GM18867 (cell line): ENCODE data around the gene KDM6A.

Experiments
- ATAC-seq: cut with Tn5 transposase; IDR thresholded peaks from one replicate; pipeline ENCODE4 v1.9.1; 2021; ENCODE audit warnings: mild to moderate bottlenecking, moderate library complexity; ENCODE audit not compliant: unreplicated experiment

The KDM6A gene

DNA sequence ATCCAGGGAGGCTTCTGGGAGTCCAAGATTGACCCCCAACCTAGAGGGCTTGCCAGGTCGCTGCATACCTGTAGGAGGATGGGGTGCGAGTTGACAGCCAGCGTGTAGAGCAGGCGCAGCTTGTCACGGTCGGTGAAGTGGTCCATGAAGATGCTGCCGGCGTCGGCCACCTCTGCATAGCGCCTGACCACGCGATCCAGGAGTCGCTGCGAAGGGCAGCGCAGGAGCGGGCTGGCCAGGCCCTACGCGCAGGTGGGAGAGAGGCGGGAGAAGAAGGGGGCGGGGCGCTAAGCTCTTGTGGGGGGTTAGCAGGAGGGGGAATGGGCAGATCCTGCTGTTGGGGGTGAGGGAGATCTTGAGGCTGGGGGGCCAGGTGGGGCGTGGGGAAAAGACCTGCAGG lies 284.7 kb downstream of the KDM6A start:
- ATAC-seq, result no peak
